SH-SY5Y (cell line): ENCODE measurements around the gene RBCK1.

Experiments used
- GATA2 ChIP-seq: IDR thresholded peaks from 2 replicates; pipeline ENCODE4 v1.6.1; 2011; ENCODE audit warnings: mild to moderate bottlenecking, low read depth, low read length
- GATA3 ChIP-seq: IDR thresholded peaks from 2 replicates; pipeline ENCODE4 v1.6.1; 2011; ENCODE audit warnings: low read depth, mild to moderate bottlenecking, low read length, moderate library complexity

Gene RBCK1

DNA sequence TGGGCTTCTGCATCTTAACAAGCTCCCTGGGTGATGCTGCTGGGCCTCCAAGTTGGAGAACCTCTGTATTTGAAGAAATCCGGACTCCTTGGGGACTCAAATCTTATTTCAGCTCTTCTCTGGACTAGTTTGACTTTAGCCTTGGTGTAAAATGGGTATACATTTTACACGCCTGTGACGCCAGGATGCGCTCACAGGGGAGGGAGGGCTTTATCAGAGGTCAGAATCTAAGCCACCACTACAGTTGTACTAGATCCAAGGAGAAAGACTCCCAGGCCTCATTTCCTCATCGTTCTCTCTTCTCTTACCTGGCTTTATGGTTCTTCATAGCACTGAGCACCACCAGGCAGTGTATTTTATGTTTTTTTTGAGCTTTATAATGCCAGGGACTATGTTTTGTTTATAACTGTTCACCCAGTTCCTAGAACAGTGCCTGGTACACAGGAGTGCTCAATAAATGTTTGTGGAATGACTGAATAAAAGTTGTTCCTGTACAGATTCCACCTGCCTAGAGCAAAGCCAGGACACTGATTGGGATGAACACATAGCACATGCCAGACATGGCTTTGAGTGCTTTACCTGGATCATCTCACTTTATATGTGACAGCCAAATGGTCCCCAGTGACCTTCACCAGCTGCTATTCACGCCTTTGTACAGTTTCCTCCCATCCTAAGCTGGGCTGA lies 5.1 kb upstream of the RBCK1 start:
- TF ChIP-seq GATA3 (no peak), GATA2 (no peak)

DNA sequence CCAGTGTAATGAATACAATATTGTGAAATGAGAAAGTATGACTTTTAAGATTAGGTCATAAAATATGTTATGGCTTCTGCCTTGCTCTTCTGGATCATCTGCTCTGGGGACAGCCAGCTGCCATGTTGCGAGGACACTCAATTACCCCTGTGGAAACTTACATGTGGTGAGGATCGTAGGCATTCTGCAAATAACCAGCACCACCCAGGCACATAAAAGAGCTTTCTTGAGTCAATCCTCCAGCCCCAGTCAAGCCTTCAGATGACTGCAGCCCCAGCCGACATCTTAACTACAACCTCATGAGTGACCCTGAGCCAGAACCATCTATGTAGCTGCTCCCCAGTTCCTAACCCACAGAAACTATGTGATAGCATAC lies 4.5 kb upstream of the RBCK1 start:
- TF ChIP-seq GATA3 (no peak), GATA2 (no peak)

DNA sequence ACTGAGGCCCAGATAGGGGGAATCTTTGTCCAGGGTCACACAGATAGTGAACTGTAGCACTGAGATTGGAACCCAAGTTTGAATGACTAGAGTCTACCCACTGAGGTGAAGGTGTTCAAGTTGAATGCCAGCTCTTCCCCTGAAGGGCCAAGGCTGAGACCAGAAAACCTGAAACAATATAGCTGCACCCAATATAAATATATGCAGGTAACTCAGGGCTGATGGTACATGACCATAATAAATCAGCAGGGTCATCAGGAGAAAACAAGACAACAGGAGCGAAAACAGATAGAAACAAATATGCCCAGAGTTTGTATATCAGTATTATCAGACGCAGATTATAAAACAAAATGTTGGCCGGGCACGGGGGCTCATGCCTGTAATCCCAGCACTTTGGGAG lies 4.0 kb upstream of the RBCK1 start:
- no peak for TF ChIP-seq GATA3
- TF ChIP-seq GATA2 = no peak

DNA sequence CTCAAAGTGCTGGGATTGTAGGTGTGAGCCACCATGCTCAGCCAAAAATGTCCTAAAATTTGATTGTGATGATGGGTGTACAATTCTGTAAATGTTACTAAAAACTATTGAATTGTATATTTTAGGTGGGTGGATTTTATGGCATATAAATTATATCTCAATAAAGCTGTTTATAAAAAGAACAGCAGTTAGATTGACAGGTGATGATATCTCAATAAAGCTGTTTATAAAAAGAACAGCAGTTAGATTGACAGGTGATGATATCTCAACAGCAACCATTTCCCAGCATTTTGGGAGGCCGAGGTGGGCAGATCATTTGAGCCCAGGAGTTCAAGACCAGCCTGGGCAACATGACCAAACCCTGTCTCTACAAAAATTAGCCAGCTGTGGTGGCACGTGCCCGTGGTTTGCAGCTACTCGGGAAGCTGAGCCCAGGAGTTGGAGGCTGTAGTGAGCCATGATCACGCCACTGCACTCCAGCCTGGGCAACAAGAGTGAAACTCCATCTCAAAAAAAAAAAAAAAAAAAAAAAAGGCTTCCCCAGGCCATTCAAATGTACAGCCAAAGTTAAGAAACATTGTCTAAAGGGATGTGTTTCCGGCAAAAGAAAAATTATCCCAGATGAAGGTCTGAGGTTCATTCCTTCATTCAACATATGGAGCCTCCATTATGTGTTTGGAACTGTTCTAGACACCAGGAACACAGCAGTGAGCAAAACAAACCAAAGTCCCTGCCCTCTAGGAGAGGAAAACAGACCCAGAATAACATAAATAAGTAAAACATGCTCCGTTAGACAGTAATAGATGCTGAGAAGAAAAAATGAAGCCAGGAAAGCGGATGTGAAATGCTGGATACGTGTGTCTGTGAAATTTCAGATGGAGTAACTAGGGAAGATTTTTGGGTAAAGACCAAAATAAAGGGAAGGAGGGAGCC lies 1.6 kb upstream of the RBCK1 start:
- TF ChIP-seq GATA2 (no peak), GATA3 (no peak)

DNA sequence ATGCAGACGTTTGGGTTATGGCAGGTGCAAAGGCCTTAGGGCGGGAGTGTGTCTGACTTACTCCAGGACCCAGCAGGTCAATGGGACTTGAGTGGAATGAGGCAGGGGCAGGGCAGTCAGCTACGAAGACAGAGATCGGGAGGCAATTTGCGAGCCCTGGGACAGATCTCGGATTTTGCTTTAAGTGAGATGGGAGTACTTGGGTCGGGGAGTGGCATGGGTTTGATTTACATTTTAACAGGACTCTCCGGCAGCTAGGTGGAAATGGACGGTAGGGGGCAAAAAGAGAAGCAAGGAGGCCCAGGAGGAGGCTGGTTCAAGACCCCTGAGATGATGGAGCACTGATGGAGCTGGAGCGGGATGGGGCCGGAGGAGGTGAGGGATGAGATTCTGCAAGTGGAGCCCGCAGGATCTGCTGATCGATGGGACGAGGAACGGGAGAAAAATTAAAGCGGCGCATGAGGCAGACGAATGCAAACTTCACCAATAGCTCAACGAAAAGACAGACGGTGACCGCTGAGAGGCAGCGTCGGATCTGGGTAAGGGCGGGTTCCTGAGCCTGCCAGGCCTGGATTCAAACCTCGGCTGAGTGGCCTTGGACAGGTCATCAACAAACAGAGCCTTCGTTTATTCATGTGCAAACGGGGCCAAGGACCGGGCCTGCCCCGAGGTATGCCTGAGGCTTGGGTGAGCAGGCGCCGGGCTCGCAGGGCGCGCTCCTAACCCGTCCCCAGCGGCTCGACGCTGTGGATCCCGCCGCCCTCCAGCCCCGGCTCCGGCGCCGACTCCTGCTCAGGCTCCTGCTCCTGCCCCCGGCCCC lies 756 bp upstream of the RBCK1 start:
- no peak for TF ChIP-seq GATA3
- no peak for TF ChIP-seq GATA2

DNA sequence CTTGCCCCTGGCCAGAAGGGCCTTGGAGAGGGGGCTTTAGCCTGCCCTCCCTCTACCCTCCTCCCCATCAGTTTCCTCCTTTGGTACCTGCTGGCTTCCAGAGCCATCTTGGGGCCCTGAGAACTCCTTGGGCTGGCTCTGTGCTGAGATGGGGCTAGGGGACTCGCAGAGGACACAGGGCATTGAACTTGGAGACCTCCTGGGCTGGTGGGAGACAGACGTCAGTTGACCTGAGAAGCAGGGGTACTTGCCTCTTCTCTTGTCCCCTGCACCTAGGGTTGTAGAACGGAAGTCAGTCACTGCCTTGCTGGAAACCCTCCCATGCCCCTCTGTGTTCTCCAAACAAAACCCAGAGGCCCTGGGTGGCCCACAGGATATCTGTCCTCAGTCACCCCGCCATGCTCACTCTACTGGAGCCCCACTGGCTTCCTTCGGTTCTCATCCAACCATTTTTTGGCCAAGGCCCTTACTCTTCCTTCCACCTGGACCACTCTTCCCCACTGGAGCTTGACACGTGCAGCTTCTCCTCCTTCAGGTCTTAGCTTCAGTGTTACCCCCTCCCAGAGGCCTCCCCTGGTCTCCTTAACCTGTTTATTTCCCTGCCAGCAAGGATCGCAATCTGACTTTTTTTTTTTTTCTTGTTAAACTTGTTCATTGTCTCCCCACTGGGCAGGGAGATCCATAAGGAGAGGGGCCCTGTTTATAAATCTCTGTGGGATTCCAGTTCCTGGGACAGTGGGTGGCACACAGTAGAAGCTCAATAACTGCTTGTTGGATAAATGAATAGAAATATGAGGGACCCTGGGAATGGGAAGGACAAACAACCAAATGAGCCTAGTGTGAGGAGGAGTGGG lies 971 bp downstream of the RBCK1 start:
- TF ChIP-seq GATA2 (no peak), GATA3 (no peak)

DNA sequence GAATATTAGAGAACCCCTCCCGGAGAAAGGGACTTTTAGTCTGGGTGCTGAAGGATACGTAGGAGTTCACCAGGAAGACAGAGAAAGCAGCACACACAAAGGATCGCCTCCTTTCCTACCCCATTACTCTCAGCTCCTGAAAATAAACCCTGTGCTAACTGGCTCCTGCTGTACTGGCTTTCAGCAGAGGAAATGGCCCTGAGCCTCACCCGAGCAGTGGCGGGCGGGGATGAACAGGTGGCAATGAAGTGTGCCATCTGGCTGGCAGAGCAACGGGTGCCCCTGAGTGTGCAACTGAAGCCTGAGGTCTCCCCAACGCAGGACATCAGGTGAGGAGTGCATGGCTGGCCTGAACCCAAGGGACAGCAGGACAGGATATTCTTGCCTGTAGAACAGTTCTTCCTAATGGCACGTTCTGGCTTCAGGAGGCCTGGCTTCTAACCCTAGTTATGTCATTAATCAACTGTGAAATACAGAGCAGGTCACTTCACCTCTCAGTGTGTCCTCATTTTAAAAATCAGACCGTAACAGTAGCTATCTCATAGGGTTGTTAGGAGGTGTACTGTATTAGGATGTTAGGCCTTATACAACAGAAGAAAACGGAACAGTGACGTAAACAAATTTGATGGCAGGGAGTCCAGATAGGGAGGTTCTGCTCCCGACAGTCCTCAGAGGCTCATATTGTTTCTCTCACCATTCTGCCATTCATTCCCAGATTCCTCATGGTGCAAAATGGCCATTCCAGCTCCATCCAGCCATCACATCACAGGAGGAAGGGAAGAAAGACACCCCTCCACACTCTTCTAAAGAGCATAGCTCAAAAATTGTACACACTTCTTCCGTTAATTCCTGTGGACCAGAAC lies 1.8 kb downstream of the RBCK1 start:
- no peak for TF ChIP-seq GATA2
- no peak for TF ChIP-seq GATA3

DNA sequence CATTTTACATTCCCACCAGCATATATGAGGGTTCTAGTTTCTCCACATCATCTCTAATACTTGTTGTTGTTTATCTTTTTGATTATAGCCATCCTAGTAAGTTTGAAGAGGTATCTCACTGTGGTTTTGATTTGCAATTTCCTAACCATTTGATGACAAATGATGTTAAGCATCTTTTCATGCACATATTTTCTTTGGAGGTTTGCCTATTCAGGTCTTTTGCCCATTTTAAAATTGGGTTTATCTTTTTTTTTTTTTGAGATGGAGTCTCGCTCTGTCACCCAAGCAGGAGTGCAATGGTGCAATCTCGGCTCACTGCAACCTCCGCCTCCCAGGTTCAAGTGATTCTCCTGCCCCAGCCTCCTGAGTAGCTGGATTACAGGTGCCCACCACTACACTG lies 4.0 kb downstream of the RBCK1 start:
- no peak for TF ChIP-seq GATA3

DNA sequence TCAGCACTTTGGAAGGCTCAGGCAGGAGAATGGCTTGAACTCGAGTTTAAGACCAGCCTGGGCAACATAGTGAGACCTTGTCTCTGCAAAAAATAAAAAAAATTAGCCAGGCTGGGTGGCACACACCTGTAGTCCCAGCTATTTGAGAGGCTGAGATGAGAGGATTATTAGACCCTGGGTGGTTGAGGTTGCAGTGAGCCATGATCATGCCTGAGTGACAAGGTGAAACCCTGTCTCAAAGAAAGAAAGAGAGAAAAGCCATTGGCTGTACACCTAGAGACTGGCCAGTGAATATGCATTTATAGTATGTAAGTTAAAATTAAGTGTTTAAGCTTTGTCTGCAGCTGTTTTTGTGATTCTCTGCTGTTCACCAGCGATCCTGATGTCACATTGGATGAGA lies 6.1 kb downstream of the RBCK1 start:
- TF ChIP-seq GATA2 = no peak
- no peak for TF ChIP-seq GATA3

DNA sequence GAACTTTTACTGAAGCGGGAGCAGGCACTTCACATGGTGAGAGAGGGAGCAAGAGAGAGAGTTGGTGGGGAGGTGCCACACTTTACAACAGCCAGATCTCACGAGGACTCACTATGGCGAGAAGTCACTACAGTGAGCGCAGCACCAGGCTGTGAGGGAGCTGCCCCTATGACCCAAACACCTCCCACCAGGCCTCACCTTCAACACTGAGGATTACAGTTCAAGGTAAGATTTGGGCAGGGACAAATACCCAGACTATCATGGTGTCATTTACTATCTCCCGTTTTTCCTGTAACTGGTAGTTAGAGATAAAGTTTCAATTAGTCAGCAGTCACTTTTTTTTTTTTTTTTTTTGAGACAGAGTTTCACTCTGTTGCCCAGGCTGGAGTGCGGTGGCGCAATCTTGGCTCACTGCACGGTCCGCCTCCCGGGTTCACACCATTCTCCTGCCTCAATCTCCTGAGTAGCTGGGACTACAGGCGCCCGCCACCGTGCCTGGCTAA lies 7.8 kb downstream of the RBCK1 start:
- TF ChIP-seq GATA2 (no peak), GATA3 (no peak)

DNA sequence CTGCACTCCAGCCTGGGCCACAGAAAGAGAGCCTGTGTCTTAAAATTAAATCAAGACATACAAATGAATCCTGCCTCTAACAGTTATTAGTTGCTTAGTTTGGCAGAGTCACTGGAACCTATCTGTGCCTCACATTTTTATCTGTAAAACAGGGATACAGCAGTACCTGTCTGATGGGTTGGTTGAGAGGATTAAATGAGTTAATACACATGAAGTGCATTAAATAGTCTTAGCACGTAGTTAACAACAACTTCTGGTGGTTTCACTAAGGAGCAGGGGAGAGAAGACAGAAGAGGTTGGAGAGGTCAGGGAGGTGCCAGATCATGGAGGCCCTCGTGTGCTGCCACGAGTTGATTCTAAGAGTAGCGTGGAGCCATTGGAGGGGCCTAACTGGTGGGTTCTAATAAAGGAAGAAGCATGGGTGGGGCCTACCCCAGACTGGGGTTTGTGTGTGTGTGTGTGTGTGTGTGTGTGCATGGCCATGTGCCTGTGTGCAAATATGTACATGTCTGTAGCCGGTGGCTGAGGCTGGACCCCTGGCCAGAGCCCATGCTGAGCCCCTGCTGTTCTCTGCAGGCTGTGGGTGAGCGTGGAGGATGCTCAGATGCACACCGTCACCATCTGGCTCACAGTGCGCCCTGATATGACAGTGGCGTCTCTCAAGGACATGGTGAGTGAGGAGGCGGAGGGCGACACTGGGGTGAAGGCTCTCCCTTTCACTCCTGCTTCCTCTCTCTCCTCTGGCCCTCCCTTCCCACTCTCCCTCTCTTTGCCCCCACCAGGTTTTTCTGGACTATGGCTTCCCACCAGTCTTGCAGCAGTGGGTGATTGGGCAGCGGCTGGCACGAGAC lies 9.1 kb downstream of the RBCK1 start:
- TF ChIP-seq GATA2 (no peak), GATA3 (no peak)
